OCI-LY1 (cell line): ENCODE measurements around the gene DDAH1.

ENCODE experiments used
- H2AFZ ChIP-seq: fragments of 200-600 bp; sonication (generic), shearing (Covaris generic); 2 replicates; pipeline ENCODE4 v1.6.0; 2014; ENCODE audit warnings: antibody characterized with exemption, mild to moderate bottlenecking, low read length
- H3F3A ChIP-seq: fragments of 200-600 bp; sonication (generic), shearing (Covaris generic); 2 replicates; pipeline ENCODE4 v1.6.0; 2014; ENCODE audit warnings: mild to moderate bottlenecking, antibody characterized with exemption, low read length, moderate library complexity; ENCODE audit not compliant: insufficient read depth
- H3K27ac ChIP-seq: fragments of 200-600 bp; sonication (generic); 2 replicates; pipeline ENCODE4 v1.5.1; 2014; ENCODE audit warnings: low read length, mixed run types, mild to moderate bottlenecking, low read depth; ENCODE audit not compliant: poor library complexity, severe bottlenecking
- H3K27me3 ChIP-seq: fragments of 200-600 bp; sonication (generic); 2 replicates; pipeline ENCODE4 v1.6.0; 2014; ENCODE audit warnings: antibody characterized with exemption, mild to moderate bottlenecking, low read length, moderate library complexity; ENCODE audit not compliant: insufficient read depth
- H3K36me3 ChIP-seq: fragments of 200-600 bp; sonication (generic); 2 replicates; pipeline ENCODE4 v1.6.1; 2014; ENCODE audit warnings: mild to moderate bottlenecking, antibody characterized with exemption, low read length, moderate library complexity, mixed read lengths; ENCODE audit not compliant: insufficient read depth
- H3K4me1 ChIP-seq: fragments of 200-600 bp; sonication (generic); 2 replicates; pipeline ENCODE4 v1.5.1; 2014; ENCODE audit warnings: mild to moderate bottlenecking, low read length, moderate library complexity; ENCODE audit not compliant: insufficient read depth, severe bottlenecking
- H3K4me2 ChIP-seq: fragments of 200-600 bp; sonication (generic), shearing (Covaris generic); 2 replicates; pipeline ENCODE4 v1.6.1; 2014; ENCODE audit warnings: low read length
- H3K4me3 ChIP-seq: fragments of 200-600 bp; sonication (generic); 2 replicates; pipeline ENCODE4 v1.5.1; 2014; ENCODE audit warnings: low read length, low read depth, mild to moderate bottlenecking, mixed read lengths; ENCODE audit not compliant: poor library complexity, severe bottlenecking
- H3K79me2 ChIP-seq: fragments of 200-600 bp; shearing (Covaris generic); 2 replicates; pipeline ENCODE4 v1.6.1; 2016; ENCODE audit warnings: mixed run types, low read length, mixed read lengths; ENCODE audit not compliant: insufficient read depth
- H3K9ac ChIP-seq: fragments of 200-600 bp; sonication (generic), shearing (Covaris generic); 2 replicates; pipeline ENCODE4 v1.6.1; 2014; ENCODE audit warnings: mild to moderate bottlenecking, low read length, mixed read lengths
- H3K9me2 ChIP-seq: fragments of 200-600 bp; sonication (generic), shearing (Covaris generic); 2 replicates; pipeline ENCODE4 v1.6.1; 2014; ENCODE audit warnings: low read depth, mild to moderate bottlenecking, low read length, mixed read lengths
- H3K9me3 ChIP-seq: fragments of 200-600 bp; shearing (Covaris generic); 2 replicates; pipeline ENCODE4 v1.6.1; 2014; ENCODE audit warnings: low read length, mixed read lengths
- H4K20me1 ChIP-seq: fragments of 200-600 bp; sonication (generic), shearing (Covaris generic); 2 replicates; pipeline ENCODE4 v1.6.0; 2016; ENCODE audit warnings: mild to moderate bottlenecking, low read length; ENCODE audit not compliant: insufficient read depth
- CTCF ChIP-seq: fragments of 200-600 bp; sonication (generic), shearing (Covaris generic); IDR thresholded peaks from 2 replicates; pipeline ENCODE4 v1.5.1; 2017; ENCODE audit warnings: mild to moderate bottlenecking, antibody characterized with exemption, low read length, moderate library complexity, mixed read lengths
- EZH2 ChIP-seq: fragments of 200-600 bp; sonication (generic), shearing (Covaris generic); IDR thresholded peaks from 2 replicates; pipeline ENCODE4 v1.8.0; 2017; ENCODE audit warnings: borderline replicate concordance, mixed run types, mild to moderate bottlenecking, antibody characterized with exemption, low read length, moderate library complexity, mixed read lengths

The DDAH1 gene

GRCh38 chr1:85363521-85363920 lies 101.4 kb downstream of the DDAH1 start:
- Histone ChIP-seq H3K9ac (no peak overlapping the region), H3K36me3 (no peaks in the 10 kb centered on the region), H4K20me1 (no peaks in the 10 kb centered on the region), H2AFZ (no peak overlapping the region), H3K4me2 (no peak overlapping the region), H3K4me3 (no peak overlapping the region), H3K79me2 (no peaks in the 10 kb centered on the region), H3K9me3 (no peaks in the 10 kb centered on the region), H3K4me1 (no peaks in the 10 kb centered on the region), H3K27me3 (no peaks in the 10 kb centered on the region), H3F3A (no peaks in the 10 kb centered on the region), H3K9me2 (no peaks in the 10 kb centered on the region), H3K27ac (no peak overlapping the region)
- TF ChIP-seq EZH2 (no peak), CTCF (no peak)

GRCh38 chr1:85363092-85363491 lies 101.9 kb downstream of the DDAH1 start:
- H3K27me3 ChIP-seq: no peaks in the 10 kb centered on the region
- no peak overlapping the region for H3K4me3 ChIP-seq
- no peaks in the 10 kb centered on the region for H3F3A ChIP-seq
- H3K27ac ChIP-seq: no peak overlapping the region
- no peak for TF ChIP-seq CTCF
- TF ChIP-seq EZH2: no peak
- H2AFZ ChIP-seq: no peak overlapping the region
- no peaks in the 10 kb centered on the region for H3K36me3 ChIP-seq
- no peaks in the 10 kb centered on the region for H3K9me2 ChIP-seq
- no peak overlapping the region for H3K9ac ChIP-seq
- no peaks in the 10 kb centered on the region for H3K4me1 ChIP-seq
- no peaks in the 10 kb centered on the region for H3K9me3 ChIP-seq
- H3K79me2 ChIP-seq: no peaks in the 10 kb centered on the region
- H4K20me1 ChIP-seq: no peaks in the 10 kb centered on the region
- H3K4me2 ChIP-seq: no peak overlapping the region

GRCh38 chr1:85361606-85362296 lies 103.2 kb downstream of the DDAH1 start:
- no peaks in the 10 kb centered on the region for H3K9me2 ChIP-seq
- H3K4me2 ChIP-seq: no peak overlapping the region
- H3F3A ChIP-seq: no peaks in the 10 kb centered on the region
- H3K9me3 ChIP-seq: no peaks in the 10 kb centered on the region
- no peak for TF ChIP-seq EZH2
- no peaks in the 10 kb centered on the region for H4K20me1 ChIP-seq
- H3K36me3 ChIP-seq: no peaks in the 10 kb centered on the region
- H3K4me3 ChIP-seq: no peak overlapping the region
- H3K4me1 ChIP-seq: no peaks in the 10 kb centered on the region
- no peak overlapping the region for H3K27ac ChIP-seq
- no peak overlapping the region for H3K9ac ChIP-seq
- no peak overlapping the region for H2AFZ ChIP-seq
- no peaks in the 10 kb centered on the region for H3K27me3 ChIP-seq
- H3K79me2 ChIP-seq: no peaks in the 10 kb centered on the region
